Measurements from ENCODE around the gene MYO1D.

- no peak for TF ChIP-seq CTCF (IDR thresholded peaks at IDR 0.05)
- no peak for TF ChIP-seq EP300 (IDR thresholded peaks at IDR 0.05)
- no peak for TF ChIP-seq POLR2AphosphoS5 (IDR thresholded peaks at IDR 0.05)
- no peak for TF ChIP-seq POLR2A (IDR thresholded peaks at IDR 0.05)
Measured at GRCh38 chr17:32504166-32504990, 372.5 kb downstream of the MYO1D start.
